ENCODE measurements around the gene HTR6.

- TF ChIP-seq ELF4 (IDR thresholded peaks at IDR 0.05) (no peak), ZNF384 (IDR thresholded peaks at IDR 0.05) (peak; percentile 91), BHLHE40 (IDR thresholded peaks at IDR 0.05; ENCODE audit: borderline replicate concordance) (no peak), TARDBP (IDR thresholded peaks at IDR 0.05) (no peak)
Measured at GRCh38 chr1:19661721-19662228, 2.9 kb upstream of the HTR6 start.
